Liver (tissue), 9 donors: ENCODE measurements around the gene RSKR. TPM values are rescaled to one million over a fixed set of nuclear protein-coding genes. Genes with fewer than 3 reads are reported as not detected.
A peak's percentile ranks its signal among the peaks of the same experiment; 100 is the strongest.

ENCODE experiments used
- DNase-seq: peaks from one replicate; pipeline ENCODE4 v3.0.0-alpha.2; 2017; ENCODE audit warnings: low spot score
- H3K27ac ChIP-seq, 2 donors: one replicate each; pipeline ENCODE4 v1.7.0; 2013; ENCODE audit warnings: inconsistent platforms in 2 of 2, low read length in 2 of 2, control low read depth in 1 of 2, low read depth in 1 of 2, mild to moderate bottlenecking in 1 of 2
- H3K27me3 ChIP-seq, 4 donors: one replicate each; pipeline versions ENCODE4 v1.6.1 to v1.7.0; 2013; ENCODE audit warnings: low read length in 3 of 4, inconsistent platforms in 1 of 4, mild to moderate bottlenecking in 1 of 4, moderate library complexity in 1 of 4; ENCODE audit not compliant: control insufficient read depth in 4 of 4, insufficient read depth in 4 of 4
- H3K36me3 ChIP-seq, 4 donors: one replicate each; pipeline versions ENCODE4 v1.6.1 to v1.7.0; 2013; ENCODE audit warnings: low read length in 3 of 4, mild to moderate bottlenecking in 3 of 4, low read depth in 1 of 4, moderate library complexity in 1 of 4; ENCODE audit not compliant: control insufficient read depth in 4 of 4, insufficient read depth in 3 of 4
- H3K4me1 ChIP-seq, 4 donors: one replicate each; pipeline versions ENCODE4 v1.6.1 to v1.7.0; 2013; ENCODE audit warnings: low read length in 3 of 4, mild to moderate bottlenecking in 3 of 4, moderate library complexity in 1 of 4; ENCODE audit not compliant: control insufficient read depth in 4 of 4, insufficient read depth in 4 of 4
- H3K4me3 ChIP-seq, 3 donors: one replicate each; pipeline versions ENCODE4 v1.6.1 to v1.7.0; 2013; ENCODE audit warnings: low read length in 3 of 3, control low read depth in 1 of 3, low read depth in 1 of 3, mild to moderate bottlenecking in 1 of 3
- H3K9ac ChIP-seq, 2 donors: one replicate each; pipeline ENCODE4 v1.7.0; 2013; ENCODE audit warnings: low read length in 2 of 2, mild to moderate bottlenecking in 2 of 2, moderate library complexity in 2 of 2, control low read depth in 1 of 2, low read depth in 1 of 2
- H3K9me3 ChIP-seq, 4 donors: one replicate each; pipeline versions ENCODE4 v1.6.1 to v1.7.0; 2013; ENCODE audit warnings: low read length in 3 of 4; ENCODE audit not compliant: control insufficient read depth in 4 of 4
- EGR1 ChIP-seq, 2 donors: IDR thresholded peaks; 2 replicates each; pipeline ENCODE4 v1.6.1; 2016 to 2018; ENCODE audit warnings: antibody characterized with exemption in 2 of 2, low read depth in 2 of 2
- FOXA1 ChIP-seq: IDR thresholded peaks from 2 replicates; pipeline ENCODE4 v1.6.1; 2016; ENCODE audit warnings: antibody characterized with exemption
- FOXA2 ChIP-seq: IDR thresholded peaks from 2 replicates; pipeline ENCODE4 v1.6.1; 2016; ENCODE audit warnings: antibody characterized with exemption
- HNF4A ChIP-seq, 2 donors: conservative IDR thresholded peaks; 2 replicates each; pipeline ENCODE4 v1.6.1; 2016; ENCODE audit warnings: antibody characterized with exemption in 2 of 2, mild to moderate bottlenecking in 2 of 2
- HNF4G ChIP-seq: IDR thresholded peaks from 2 replicates; pipeline ENCODE4 v1.6.1; 2016; ENCODE audit warnings: antibody characterized with exemption
- JUND ChIP-seq, 2 donors: IDR thresholded peaks; 2 replicates each; pipeline ENCODE4 v1.6.1; 2016; ENCODE audit warnings: antibody characterized with exemption in 2 of 2
- MAX ChIP-seq: IDR thresholded peaks from 2 replicates; pipeline ENCODE4 v1.6.1; 2016; ENCODE audit warnings: antibody characterized with exemption
- RAD21 ChIP-seq, 2 donors: IDR thresholded peaks; 2 replicates each; pipeline ENCODE4 v1.6.1; 2016; ENCODE audit warnings: antibody characterized with exemption in 2 of 2, mild to moderate bottlenecking in 2 of 2
- RXRA ChIP-seq, 2 donors: IDR thresholded peaks; 2 replicates each; pipeline ENCODE4 v1.6.1; 2017 to 2018; ENCODE audit warnings: antibody characterized with exemption in 2 of 2, mild to moderate bottlenecking in 1 of 2
- TAF1 ChIP-seq: conservative IDR thresholded peaks from 2 replicates; pipeline ENCODE4 v1.6.1; 2016; ENCODE audit warnings: antibody characterized with exemption, mild to moderate bottlenecking
- YY1 ChIP-seq: IDR thresholded peaks from 2 replicates; pipeline ENCODE4 v1.6.1; 2016; ENCODE audit warnings: antibody characterized with exemption, mild to moderate bottlenecking
- ZBTB33 ChIP-seq: IDR thresholded peaks from 2 replicates; pipeline ENCODE4 v1.6.1; 2016; ENCODE audit warnings: antibody characterized with exemption
- WGBS: extraction: QIAGEN DNeasy Blood & Tissue Kit; methylation state at CpG from one replicate; pipeline ENCODE4 v1.1.7; 2013; 5-methylcytosine and 5-hydroxymethylcytosine counted together
- polyA plus RNA-seq, 2 donors: library from polyadenylated mRNA; stranded (reverse) in 1 of 2; unstranded in 1 of 2; fragments of 200-250 nt in 1 of 2; fragments of >200 nt in 1 of 2; fragmentation: Nextera tagmentation in 1 of 2; extraction: Ambion mirVana in 1 of 2; gene quantifications; one replicate each; pipeline versions ENCODE4 v1.2.1 to v1.2.3, GENCODE V29; 2013 to 2015
- total RNA-seq, 2 donors: library from RNA; depleted of rRNA; stranded (reverse); fragments of >200 nt; gene quantifications; one replicate each; pipeline ENCODE4 v1.2.3, GENCODE V29; 2014
- TF ChIP-seq, protein P1 (sequence below): IDR thresholded peaks from 2 replicates; pipeline ENCODE4 v1.6.1; 2016; ENCODE audit warnings: antibody characterized with exemption, mild to moderate bottlenecking
- TF ChIP-seq, protein P2 (sequence below): fragments of 150-350 bp; IDR thresholded peaks from 2 replicates; pipeline ENCODE4 v1.5.1; 2017; ENCODE audit warnings: improper control_type of control experiment, low read depth, low read length; ENCODE audit not compliant: missing input control
- TF ChIP-seq, protein P3 (sequence below): IDR thresholded peaks from 2 replicates; pipeline ENCODE4 v1.6.1; 2016; ENCODE audit warnings: antibody characterized with exemption
- donor health status: healthy.
- donor health status: healthy.
- donor health status: healthy.
- donor health status: healthy.
- donor health status: healthy.

RSKR gene
- 10 to 100 TPM in 1 of 2 donors, 1 to 10 TPM in 1; 1.8 to 14.5 TPM for total RNA-seq
- under 1 TPM; 0.63 to 0.67 TPM for polyA plus RNA-seq

GRCh38 chr17:28613931-28614381 lies at the start of gene RSKR:
TSS of gene RSKR (minus strand) at chr17:28614185. CDS start at chr17:28614161, 24 bp downstream.
- peaks cover 15 to 67% (median 43%) of the 10 kb centered on the region in 4 donors for H3K36me3 ChIP-seq
- TF ChIP-seq EGR1 (IDR thresholded peaks at IDR 0.05; ENCODE audit: low read depth in 2 of 2): no peak
- TF ChIP-seq RAD21 (IDR thresholded peaks at IDR 0.05): no peak
- no peak for TF ChIP-seq TAF1
- no peak for TF ChIP-seq HNF4G
- no peak for TF ChIP-seq MAX
- TF ChIP-seq, protein P1, sequence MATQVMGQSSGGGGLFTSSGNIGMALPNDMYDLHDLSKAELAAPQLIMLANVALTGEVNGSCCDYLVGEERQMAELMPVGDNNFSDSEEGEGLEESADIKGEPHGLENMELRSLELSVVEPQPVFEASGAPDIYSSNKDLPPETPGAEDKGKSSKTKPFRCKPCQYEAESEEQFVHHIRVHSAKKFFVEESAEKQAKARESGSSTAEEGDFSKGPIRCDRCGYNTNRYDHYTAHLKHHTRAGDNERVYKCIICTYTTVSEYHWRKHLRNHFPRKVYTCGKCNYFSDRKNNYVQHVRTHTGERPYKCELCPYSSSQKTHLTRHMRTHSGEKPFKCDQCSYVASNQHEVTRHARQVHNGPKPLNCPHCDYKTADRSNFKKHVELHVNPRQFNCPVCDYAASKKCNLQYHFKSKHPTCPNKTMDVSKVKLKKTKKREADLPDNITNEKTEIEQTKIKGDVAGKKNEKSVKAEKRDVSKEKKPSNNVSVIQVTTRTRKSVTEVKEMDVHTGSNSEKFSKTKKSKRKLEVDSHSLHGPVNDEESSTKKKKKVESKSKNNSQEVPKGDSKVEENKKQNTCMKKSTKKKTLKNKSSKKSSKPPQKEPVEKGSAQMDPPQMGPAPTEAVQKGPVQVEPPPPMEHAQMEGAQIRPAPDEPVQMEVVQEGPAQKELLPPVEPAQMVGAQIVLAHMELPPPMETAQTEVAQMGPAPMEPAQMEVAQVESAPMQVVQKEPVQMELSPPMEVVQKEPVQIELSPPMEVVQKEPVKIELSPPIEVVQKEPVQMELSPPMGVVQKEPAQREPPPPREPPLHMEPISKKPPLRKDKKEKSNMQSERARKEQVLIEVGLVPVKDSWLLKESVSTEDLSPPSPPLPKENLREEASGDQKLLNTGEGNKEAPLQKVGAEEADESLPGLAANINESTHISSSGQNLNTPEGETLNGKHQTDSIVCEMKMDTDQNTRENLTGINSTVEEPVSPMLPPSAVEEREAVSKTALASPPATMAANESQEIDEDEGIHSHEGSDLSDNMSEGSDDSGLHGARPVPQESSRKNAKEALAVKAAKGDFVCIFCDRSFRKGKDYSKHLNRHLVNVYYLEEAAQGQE: no peak
- no peak for TF ChIP-seq RXRA (IDR thresholded peaks at IDR 0.05)
- no peak for TF ChIP-seq JUND (IDR thresholded peaks at IDR 0.05)
- TF ChIP-seq YY1: no peak
- H3K4me3 ChIP-seq: no peak within 1 kb of the TSS
- no peaks in the 10 kb centered on the region for H3K4me1 ChIP-seq
- no peak within 1 kb of the TSS for H3K27ac ChIP-seq
- H3K9me3 ChIP-seq: no peaks in the 10 kb centered on the region
- DNase-seq: no peak
- H3K27me3 ChIP-seq: no peaks in the 10 kb centered on the region
- H3K9ac ChIP-seq: no peak within 1 kb of the TSS
- WGBS: 83% methylated on average over 5 of the region's 5 CpGs

GRCh38 chr17:28663723-28664122 lies 49.7 kb upstream of the RSKR start:
- H3K9me3 ChIP-seq: no peaks in the 10 kb centered on the region
- no peak overlapping the region for H3K27ac ChIP-seq
- H3K4me1 ChIP-seq: peaks cover 6 to 34% (median 23%) of the 10 kb centered on the region in 4 donors
- no peaks in the 10 kb centered on the region for H3K27me3 ChIP-seq
- H3K9ac ChIP-seq: no peak overlapping the region
- no peak for TF ChIP-seq RAD21 (IDR thresholded peaks at IDR 0.05)
- TF ChIP-seq ZBTB33: no peak
- no peak overlapping the region for H3K4me3 ChIP-seq
- no peak for DNase-seq
- peaks cover 5 to 16% (median 7%) of the 10 kb centered on the region in 4 donors for H3K36me3 ChIP-seq

DNA sequence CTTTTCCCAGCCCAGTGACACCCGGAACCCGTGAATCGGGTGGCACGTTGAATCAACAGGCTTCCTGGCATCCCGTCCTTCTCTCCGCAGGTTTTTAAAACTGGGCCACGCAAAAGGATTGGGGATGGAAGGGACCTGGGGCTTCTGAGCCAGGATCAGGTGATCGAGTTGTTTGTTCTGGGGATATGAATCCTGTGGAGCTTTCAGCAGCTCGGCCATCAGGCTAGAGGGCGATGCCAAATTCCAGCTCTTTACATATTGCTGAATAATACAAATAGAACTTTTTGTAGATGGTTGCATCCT lies 48.5 kb upstream of the RSKR start:
- peak overlapping the region; percentile 61 to 89 (median 72) for H3K4me3 ChIP-seq
- peak overlapping the region; percentile 92 to 96 for H3K27ac ChIP-seq
- H3K27me3 ChIP-seq: no peaks in the 10 kb centered on the region
- DNase-seq: no peak
- H3K4me1 ChIP-seq: peaks cover 6 to 34% (median 23%) of the 10 kb centered on the region in 4 donors
- no peaks in the 10 kb centered on the region for H3K9me3 ChIP-seq
- under 1% methylated on average over 10 of the region's 10 CpGs for WGBS
- H3K9ac ChIP-seq: peak overlapping the region; percentile 90 to 97
- peaks cover 3 to 11% (median 7%) of the 10 kb centered on the region in 4 donors for H3K36me3 ChIP-seq
- TF ChIP-seq MAX (no peak), HNF4G (no peak), HNF4A (conservative IDR thresholded peaks at IDR 0.05) (no peak), FOXA1 (no peak), EGR1 (IDR thresholded peaks at IDR 0.05; ENCODE audit: low read depth in 2 of 2) (no peak), FOXA2 (no peak)
- TF ChIP-seq, protein P2, sequence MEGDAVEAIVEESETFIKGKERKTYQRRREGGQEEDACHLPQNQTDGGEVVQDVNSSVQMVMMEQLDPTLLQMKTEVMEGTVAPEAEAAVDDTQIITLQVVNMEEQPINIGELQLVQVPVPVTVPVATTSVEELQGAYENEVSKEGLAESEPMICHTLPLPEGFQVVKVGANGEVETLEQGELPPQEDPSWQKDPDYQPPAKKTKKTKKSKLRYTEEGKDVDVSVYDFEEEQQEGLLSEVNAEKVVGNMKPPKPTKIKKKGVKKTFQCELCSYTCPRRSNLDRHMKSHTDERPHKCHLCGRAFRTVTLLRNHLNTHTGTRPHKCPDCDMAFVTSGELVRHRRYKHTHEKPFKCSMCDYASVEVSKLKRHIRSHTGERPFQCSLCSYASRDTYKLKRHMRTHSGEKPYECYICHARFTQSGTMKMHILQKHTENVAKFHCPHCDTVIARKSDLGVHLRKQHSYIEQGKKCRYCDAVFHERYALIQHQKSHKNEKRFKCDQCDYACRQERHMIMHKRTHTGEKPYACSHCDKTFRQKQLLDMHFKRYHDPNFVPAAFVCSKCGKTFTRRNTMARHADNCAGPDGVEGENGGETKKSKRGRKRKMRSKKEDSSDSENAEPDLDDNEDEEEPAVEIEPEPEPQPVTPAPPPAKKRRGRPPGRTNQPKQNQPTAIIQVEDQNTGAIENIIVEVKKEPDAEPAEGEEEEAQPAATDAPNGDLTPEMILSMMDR: no peak
- TF ChIP-seq, protein P1: no peak
- TF ChIP-seq, protein P3, sequence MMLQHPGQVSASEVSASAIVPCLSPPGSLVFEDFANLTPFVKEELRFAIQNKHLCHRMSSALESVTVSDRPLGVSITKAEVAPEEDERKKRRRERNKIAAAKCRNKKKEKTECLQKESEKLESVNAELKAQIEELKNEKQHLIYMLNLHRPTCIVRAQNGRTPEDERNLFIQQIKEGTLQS: no peak
